ENCODE data around the gene RALBP1.
"Not testable (repeated sequence)": the region's sequence is repeated elsewhere in the genome, so short reads cannot be mapped to it uniquely, and the experiment has no call there.

The RALBP1 gene

GRCh38 chr18:9474983-9475642 lies at the start of gene RALBP1:
TSS of gene RALBP1 (plus strand) at chr18:9475513. CDS start at chr18:9513046, 37,533 bp downstream.
- DNase-seq, result peak; percentile 99

- no peak for DNase-seq
Observed at GRCh38 chr18:9426753-9427152, 48.6 kb upstream of the RALBP1 start.

- DNase-seq, result no peak
Observed at GRCh38 chr18:9428301-9428706, 47.0 kb upstream of the RALBP1 start.

- no peak for DNase-seq
Observed at GRCh38 chr18:9428862-9429661, 46.3 kb upstream of the RALBP1 start.

GRCh38 chr18:9429662-9429993 lies 45.7 kb upstream of the RALBP1 start:
- no peak for DNase-seq

- DNase-seq, result not testable (repeated sequence)
Observed at GRCh38 chr18:9430315-9430714, 45.0 kb upstream of the RALBP1 start.

- DNase-seq, result no peak
Observed at GRCh38 chr18:9431296-9431695, 44.0 kb upstream of the RALBP1 start.

- DNase-seq, result not testable (repeated sequence)
Observed at GRCh38 chr18:9433122-9433521, 42.2 kb upstream of the RALBP1 start.

- DNase-seq, result no peak
Observed at GRCh38 chr18:9433671-9434121, 41.6 kb upstream of the RALBP1 start.

GRCh38 chr18:9434122-9434701 lies 41.1 kb upstream of the RALBP1 start:
- DNase-seq, result no peak

- no peak for DNase-seq
Observed at GRCh38 chr18:9435041-9435440, 40.3 kb upstream of the RALBP1 start.

- no peak for DNase-seq
Observed at GRCh38 chr18:9436206-9436929, 38.9 kb upstream of the RALBP1 start.

- no peak for DNase-seq
Observed at GRCh38 chr18:9437021-9437437, 38.3 kb upstream of the RALBP1 start.

- no peak for DNase-seq
Observed at GRCh38 chr18:9437672-9438071, 37.6 kb upstream of the RALBP1 start.

- no peak for DNase-seq
Observed at GRCh38 chr18:9441061-9441460, 34.3 kb upstream of the RALBP1 start.

GRCh38 chr18:9444549-9444948 lies 30.8 kb upstream of the RALBP1 start:
- no peak for DNase-seq

GRCh38 chr18:9446839-9447238 lies 28.5 kb upstream of the RALBP1 start:
- DNase-seq, result no peak

GRCh38 chr18:9447334-9447733 lies 28.0 kb upstream of the RALBP1 start:
- no peak for DNase-seq

- DNase-seq, result no peak
Observed at GRCh38 chr18:9449600-9450414, 25.5 kb upstream of the RALBP1 start.

- not testable (repeated sequence) for DNase-seq
Observed at GRCh38 chr18:9450920-9451319, 24.4 kb upstream of the RALBP1 start.

- no peak for DNase-seq
Observed at GRCh38 chr18:9453283-9453682, 22.0 kb upstream of the RALBP1 start.

GRCh38 chr18:9454061-9454703 lies 21.1 kb upstream of the RALBP1 start:
- peak; percentile 59 for DNase-seq
